ENCODE data around the gene NCOA1.
"Not testable (repeated sequence)": the region's sequence is repeated elsewhere in the genome, so short reads cannot be mapped to it uniquely, and the experiment has no call there.

The NCOA1 gene

DNA sequence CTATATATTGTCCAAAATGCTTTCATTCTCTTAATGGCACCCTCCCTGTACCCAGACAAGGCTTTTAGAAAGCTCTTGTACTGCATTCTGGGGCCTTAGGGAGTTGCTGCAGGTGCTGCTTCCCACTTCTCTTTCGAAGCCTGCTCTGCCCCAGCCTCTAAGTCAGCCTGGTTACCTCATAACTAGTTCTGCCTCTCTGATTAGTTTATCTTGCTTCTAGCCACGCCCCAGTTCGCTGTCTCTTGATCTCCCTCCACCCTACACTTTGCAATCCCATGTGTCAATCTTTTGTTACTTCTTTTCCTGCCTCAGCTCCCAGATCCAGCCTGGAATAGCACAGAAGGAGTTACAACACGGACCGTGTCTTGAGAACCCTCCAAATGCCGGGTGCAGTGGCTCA lies 13.8 kb upstream of the NCOA1 start:
- DNase-seq: no peak

DNA sequence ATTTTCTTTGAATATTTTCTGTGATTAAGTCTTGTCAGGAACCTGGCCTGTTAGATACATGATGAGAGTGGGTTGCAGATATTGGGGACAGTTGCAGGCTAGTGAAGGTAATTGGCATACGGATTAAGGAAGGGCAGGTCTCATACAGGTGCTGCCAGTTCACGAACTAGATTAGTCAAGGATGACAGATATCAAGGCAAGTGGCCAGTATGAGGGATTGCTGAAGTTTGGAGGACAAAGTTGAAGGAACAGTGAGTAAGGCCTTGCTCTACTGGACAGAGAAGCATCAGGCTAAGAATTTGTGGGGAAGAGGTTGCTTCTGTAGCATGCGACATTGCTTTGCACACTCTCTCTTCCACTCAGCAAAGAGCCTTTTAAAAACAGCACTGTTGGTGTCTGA lies 12.8 kb upstream of the NCOA1 start:
- no peak for DNase-seq

DNA sequence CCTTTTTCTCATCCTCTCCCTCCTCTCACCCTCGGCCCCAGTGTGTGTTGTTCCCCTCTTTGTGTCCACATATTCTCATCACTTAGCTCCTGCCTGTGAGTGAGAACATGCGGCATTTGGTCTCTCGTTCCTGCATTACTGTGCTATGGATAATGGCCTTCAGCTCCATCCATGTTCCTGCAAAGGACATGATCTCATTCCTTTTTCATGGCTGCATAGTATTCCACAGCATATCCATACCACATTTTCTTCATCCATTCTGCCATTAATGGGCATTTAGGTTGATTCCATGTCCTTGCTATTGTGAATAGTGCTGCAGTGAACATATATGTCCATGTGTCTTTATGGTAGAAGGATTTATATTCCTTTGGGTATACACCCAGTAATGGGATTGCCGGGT lies 10.8 kb upstream of the NCOA1 start:
- DNase-seq: no peak

- no peak for DNase-seq
Observed at GRCh38 chr2:24482251-24482971, 8.6 kb upstream of the NCOA1 start.

DNA sequence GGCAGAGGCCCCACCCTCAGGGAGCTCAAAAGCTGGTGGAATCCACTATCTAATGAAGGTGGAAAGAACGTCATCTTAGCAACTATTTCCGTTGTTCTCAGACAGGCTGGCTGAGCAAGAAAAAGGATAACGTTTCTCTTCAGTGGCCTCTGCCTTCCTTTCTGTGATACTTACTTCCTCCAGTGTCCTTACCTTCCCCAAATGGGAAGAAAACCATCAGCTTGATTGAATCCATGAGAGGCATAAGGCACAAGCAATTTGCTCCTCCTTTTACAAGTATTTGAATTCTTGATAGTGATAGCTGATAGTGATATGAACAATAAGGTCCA lies 8.1 kb upstream of the NCOA1 start:
- DNase-seq: no peak

DNA sequence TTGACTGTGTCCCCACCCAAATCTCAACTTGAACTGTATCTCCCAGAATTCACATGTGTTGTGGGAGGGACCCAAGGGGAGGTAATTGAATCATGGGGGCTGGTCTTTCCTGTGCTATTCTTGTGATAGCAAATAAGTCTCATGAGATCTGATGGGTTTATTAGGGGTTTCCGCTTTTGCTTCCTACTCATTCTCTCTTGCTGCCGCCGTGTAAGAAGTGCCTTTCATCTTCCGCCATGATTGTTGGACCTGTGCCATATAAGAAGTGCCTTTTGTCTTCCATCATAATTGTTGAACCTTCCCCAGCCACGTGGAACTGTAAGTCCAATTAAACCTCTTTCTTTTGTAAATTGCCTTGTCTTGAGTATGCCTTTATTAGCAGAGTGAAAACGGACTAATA lies 6.4 kb upstream of the NCOA1 start:
- not testable (repeated sequence) for DNase-seq

DNA sequence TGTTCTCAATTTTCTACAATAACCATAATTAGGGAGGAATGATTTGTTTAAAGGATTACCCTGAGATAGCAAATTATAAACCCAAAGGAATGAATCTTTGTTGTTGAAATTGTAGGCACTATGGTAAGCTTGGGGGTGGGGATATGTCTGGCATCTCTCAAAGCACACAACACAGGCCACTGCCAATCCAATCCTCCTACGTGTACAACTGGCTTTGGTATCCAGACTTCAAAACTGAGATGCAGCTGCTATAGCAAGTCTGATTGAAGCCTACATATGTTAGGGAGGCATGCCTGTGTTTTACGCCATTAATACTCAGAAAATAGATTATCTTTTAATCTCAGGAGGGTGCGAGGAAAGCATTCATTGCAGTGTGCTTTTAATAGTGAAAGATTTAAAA lies 5.9 kb upstream of the NCOA1 start:
- DNase-seq: no peak

- no peak for DNase-seq
Observed at GRCh38 chr2:24486636-24487205, 4.3 kb upstream of the NCOA1 start.

GRCh38 chr2:24489465-24490180 lies 1.4 kb upstream of the NCOA1 start:
- DNase-seq: no peak

DNA sequence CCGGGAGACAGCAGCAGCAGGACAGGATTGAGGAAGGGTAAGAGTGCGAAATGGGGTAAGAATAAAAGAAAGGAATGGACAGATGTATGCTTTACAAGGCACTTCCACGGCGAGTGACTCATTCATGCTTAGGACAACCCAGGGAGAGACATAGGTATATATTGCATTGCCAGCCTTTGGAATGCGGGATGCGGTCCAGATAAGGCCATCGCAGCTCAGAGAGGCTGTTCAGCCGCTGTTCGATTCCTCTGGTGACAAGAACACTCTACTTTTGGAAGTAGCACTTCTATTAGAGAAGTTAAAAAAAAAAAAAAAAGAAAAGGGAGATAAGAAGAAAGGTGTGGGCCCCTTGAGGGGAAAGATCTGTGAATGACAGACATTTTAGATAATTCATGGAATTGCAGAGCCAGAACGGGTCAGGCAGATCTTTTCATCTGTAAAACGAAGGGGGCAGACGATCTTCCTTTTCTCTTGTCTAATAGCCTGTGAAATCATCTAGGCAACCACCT lies 819 bp upstream of the NCOA1 start:
- peak; percentile 62 for DNase-seq

DNA sequence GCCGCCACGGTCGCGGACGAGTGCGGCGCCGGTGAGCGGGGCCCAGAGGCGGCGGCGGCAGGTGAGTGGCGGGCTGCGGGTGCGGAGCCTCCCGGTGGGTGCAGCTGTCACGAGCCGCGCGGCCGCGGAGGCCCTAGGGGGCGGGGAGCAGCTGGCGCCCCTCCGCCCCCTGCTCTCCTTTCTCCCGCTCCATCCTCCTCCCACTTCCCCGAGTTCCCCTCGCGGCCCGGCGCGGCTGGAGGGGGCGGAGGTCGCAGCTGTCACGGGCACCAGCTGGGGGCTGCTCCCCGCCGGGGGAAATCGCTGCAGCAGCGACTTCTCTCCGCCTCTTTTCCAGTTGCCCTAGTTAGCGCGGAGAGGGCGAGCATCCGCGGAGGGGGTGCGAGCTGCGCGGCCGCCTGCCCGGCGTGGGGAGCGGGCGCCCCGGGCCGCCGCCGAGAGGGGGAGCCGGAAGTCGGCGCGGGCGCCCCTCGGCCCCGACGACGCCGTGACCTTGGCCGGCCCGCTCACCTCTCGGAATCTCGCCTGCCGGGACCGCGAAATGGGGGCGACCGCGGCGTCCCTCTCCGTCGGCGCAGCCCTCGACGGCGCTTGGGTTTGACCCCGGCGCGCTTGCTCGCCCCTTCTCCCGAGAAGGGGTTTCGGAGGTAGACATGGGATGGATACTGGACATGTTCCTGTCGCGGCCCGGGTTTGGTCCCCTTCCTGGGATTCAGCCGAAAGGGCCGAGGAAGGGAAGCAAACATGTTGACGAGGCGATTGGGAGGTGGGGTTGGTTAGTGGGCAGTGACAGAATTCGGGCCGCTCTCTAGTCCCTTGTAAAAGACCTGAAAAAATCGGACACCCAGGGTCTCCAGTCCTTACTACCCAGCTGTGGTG lies 727 bp downstream of the NCOA1 start:
- DNase-seq: peak; percentile 77

DNA sequence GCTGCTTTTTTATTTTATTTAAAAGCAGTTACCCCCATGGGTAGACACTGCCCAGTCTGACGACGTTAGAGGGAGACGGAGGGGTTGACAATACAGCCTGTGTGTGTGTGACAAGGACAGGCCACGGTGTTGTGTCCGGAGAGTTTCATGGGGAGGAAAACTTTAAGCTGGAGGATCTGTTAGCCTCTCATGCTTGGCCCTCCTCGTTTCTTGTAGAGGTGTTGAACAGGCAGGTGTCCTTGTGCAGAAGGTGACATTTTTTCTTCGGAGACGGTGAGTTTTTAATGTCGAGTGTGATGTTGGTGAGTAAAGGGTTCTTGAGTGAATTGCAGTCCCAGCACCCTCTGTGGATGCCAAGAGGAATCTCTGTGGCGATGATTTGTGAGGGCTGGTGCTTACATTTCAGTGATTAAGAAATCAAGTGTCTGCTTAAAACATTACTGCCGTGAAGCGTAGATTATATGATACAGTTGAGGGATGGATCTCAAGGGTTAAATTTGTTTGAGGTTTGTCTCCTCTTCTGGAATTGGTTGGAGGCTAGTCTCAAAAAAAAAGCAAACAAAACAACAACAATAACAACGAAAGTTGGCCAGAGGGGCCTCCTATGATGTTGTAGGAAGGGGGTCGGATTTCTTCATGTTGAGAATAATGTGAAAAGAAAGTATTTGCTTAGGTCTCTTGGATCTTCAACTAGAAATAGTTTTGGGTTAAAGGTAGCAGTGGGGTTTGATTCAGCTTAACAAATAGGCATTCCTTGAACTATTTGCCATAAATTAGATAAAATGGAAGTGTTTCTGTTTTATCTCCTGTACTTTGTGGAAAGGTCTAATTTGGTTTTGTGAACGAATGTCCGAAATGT lies 1.6 kb downstream of the NCOA1 start:
- DNase-seq: no peak

- no peak for DNase-seq
Observed at GRCh38 chr2:24493713-24494112, 2.7 kb downstream of the NCOA1 start.

- no peak for DNase-seq
Observed at GRCh38 chr2:24494410-24494809, 3.4 kb downstream of the NCOA1 start.

- no peak for DNase-seq
Observed at GRCh38 chr2:24495451-24495850, 4.4 kb downstream of the NCOA1 start.

DNA sequence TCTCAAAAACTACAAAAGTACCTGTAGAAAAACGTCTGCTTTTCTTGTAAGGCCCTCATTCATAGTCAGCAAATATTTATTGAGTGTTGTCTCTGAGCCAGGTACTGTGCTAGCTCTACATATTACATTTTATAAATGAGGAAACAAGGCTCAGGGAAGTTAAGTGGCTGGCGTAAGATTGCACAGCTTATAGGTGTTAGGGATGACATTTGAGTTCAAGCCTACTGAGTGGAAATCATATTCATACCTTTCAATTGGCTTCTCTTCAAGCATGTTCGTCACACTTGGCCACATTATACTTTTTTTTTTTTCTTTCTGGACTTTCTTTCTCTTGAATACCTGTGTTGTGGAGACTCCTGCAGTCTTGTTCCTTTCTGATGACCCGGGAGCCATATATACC lies 5.9 kb downstream of the NCOA1 start:
- DNase-seq: no peak

GRCh38 chr2:24497685-24498084 lies 6.6 kb downstream of the NCOA1 start:
- DNase-seq: no peak

- DNase-seq: no peak
Observed at GRCh38 chr2:24498121-24498520, 7.1 kb downstream of the NCOA1 start.

- no peak for DNase-seq
Observed at GRCh38 chr2:24501813-24502212, 10.8 kb downstream of the NCOA1 start.

GRCh38 chr2:24505534-24506275 lies 14.7 kb downstream of the NCOA1 start:
- DNase-seq: no peak

- no peak for DNase-seq
Observed at GRCh38 chr2:24507549-24507948, 16.5 kb downstream of the NCOA1 start.

GRCh38 chr2:24508878-24509277 lies 17.8 kb downstream of the NCOA1 start:
- DNase-seq: no peak
